Activated CD4-positive, alpha-beta T cell treated with anti-CD3 and anti-CD28 coated beads for 4 hours (primary cell): Measurements from ENCODE around the gene NUAK1.

ENCODE experiments used
- DNase-seq, 2 donors: peaks; one replicate each; pipeline ENCODE4 v3.0.0-alpha.2; 2020

NUAK1 gene

GRCh38 chr12:106109168-106109910 is 29.4 kb downstream of the NUAK1 start:
- DNase-seq = no peak

GRCh38 chr12:106108185-106108835 is 30.4 kb downstream of the NUAK1 start:
- DNase-seq = no peak

GRCh38 chr12:106107566-106107965 is 31.2 kb downstream of the NUAK1 start:
- no peak for DNase-seq

GRCh38 chr12:106106892-106107291 is 31.9 kb downstream of the NUAK1 start:
- DNase-seq = no peak

DNA sequence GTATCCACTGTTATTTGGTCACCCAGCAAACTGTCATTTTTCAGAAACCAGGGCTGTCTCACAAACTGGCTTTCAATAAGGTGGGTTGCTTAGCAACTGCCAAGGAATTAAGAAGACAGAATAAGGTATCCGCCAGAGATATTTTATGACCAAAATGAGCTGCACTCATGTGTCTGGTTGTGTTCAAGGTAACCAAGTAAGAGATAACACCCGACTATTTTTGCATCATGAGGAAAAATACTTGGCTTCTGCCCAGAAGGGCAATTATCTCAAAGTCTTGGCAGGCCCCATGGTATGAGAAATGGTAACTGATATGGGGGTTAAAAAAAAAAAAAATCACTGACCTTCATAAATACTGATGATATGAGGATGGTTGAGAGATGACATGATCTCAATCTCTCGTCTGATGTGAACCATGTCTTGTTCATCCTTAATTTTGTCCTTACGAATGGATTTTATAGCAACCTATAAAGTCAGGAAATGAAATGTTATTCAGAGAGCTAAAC is 32.6 kb downstream of the NUAK1 start:
- DNase-seq = no peak

- DNase-seq = no peak
These were observed 37.0 kb downstream of the NUAK1 start for GRCh38 chr12:106101803-106102202.

GRCh38 chr12:106098691-106099200 is 40.0 kb downstream of the NUAK1 start:
- no peak for DNase-seq

GRCh38 chr12:106097011-106097410 is 41.7 kb downstream of the NUAK1 start:
- no peak for DNase-seq

- DNase-seq = no peak
These were observed 42.4 kb downstream of the NUAK1 start for GRCh38 chr12:106096376-106096775.

DNA sequence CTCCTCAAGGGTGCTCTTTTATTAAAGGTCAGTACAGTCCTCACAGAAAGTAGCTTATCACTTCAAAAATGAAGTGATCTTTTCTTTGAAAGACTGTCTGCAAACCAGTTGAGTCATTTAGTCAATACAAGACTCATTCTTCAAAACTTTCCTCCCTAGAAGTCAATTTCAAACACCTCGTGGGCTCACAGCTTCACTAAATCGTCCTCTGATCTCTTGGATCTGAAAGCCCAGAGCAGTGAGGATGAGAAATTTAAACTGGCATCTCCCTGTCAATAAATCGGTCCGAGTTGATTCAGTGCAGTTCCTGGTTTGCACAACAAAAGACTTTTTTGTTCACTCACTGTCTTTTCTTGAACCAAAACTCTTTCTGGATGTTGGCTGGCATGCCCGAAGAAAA is 44.5 kb downstream of the NUAK1 start:
- no peak for DNase-seq

DNA sequence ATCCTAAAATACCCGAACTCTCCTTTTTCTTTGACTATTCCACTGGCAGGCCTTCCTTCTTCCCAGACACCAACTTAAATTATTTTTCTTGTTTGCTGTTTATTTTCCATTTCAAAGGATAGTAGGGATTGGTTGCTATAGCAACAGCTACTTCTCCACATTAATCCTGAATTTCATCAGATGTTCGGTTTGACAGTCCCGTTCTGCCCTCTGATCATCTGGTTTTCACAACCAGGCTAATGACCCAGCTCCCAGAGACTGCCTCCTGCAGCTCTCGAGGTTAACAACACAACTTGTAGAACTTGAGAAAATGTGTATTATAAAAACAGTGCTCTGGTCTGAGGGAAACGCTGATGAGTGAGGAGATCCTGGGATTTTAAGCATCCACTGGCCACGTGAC is 45.5 kb downstream of the NUAK1 start:
- no peak for DNase-seq

DNA sequence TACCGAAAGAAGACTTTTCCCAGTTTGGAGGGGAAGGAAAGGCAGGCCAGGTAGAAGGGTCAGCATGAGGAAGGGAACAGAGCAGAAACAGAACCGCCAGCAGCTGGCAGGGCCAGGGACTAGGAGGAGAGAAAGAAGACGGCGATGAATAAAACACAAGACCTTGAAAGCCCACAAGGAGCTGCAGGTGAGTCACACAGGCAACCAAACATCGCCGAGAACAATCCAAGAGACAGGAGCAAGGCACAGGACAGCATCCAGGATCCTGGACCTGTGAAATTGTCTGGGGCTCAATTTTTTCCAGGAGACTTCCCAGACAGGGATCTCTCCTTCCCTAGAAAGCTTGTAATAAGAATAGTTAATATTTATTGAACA is 47.3 kb downstream of the NUAK1 start:
- DNase-seq = no peak

- DNase-seq = no peak
These were observed 47.9 kb downstream of the NUAK1 start for GRCh38 chr12:106090591-106091445.

DNA sequence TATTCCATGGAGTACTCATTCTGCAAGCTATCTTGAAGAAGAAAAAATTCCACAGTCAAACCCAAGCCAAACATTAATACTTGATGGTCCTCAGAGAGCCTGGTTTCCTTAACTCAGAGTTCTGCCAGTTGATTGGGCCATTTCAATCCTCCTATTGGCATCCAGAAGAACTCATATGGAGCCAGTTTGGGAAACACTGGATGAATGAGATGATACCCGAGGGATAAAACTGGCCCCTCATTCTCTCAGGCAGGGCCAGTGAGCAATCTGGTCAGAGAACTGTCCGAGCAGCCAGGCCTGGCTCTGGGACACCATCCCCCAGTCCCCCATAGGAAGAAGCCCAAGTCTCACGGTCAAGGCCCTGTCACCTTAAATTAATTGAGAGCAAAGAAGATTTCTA is 48.8 kb downstream of the NUAK1 start:
- no peak for DNase-seq

DNA sequence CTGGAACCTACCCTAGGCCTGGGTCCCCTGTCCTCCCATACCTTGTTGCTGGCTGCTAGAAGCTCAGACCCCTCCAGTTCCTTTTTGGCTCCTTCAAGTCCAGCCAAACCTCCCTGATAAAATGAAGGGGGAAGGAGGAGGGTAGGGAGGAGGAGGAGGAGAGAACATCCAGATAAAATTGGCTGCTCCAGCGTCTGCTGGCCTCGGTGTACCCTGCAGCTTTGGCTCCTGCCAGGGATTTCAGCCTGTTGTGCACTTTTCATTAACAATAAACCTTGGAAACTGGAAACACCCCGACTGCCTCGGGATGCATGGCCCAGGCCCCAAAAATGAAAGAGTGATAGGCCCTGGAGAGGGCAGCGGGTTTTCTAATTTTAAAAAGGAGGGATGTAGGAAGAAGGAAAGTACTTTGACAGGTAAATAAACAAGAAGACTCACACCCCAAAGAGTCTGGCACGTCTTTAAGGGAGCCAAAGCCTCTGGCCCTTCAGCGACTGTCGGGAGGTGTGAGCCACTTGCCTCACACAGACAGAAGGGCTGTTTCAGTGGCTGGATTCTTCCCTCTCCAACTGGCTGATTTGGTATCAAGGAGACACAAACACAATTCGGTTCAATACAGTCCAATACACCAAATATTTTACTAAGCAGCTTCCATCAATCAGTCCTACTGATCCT is 49.8 kb downstream of the NUAK1 start:
- DNase-seq = no peak

DNA sequence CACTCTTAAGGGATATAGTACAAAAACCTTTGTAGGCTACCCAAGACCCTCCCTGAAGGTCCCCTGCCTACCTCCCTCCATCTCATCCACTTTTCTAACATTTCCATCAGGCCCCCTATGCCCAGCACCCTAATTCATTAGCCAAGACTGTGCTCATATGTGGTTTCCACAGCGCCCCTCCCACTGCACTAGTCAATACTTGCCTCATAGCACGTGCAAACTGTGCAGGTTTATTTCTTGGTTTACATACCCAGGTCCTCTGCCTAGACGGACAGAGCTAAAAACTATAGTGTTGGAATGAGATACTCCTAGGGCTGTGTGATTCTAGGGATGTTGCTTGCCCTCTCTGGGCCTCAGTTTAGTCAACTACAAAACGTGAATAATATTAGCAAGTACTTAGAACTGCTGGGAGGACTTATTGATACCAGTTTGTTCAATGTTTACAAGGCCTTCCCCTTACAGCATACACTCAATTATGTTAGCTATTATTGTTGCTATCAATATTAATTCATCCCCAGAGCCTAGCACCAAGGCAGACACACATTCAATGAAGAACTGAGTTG is 50.4 kb downstream of the NUAK1 start:
- DNase-seq = no peak

DNA sequence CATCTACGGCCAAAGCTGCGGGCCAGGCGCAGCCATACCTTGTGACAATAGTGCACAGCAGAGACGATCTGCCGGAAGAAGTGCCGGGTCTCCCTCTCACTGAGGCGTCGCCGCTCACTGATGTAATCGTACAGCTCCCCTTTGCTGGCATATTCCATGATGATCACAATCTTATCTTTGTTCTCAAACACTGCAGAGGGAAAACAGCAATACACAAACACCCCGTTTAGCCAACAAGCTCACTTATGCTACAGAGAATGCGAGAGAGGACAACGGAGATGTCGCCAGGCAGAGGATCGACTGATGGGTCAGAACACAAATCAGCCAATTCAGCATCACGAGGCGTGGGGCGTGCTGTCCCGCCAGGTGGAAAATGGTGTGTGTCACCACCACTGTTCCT is 52.1 kb downstream of the NUAK1 start:
- no peak for DNase-seq

- DNase-seq = no peak
These were observed 53.5 kb downstream of the NUAK1 start for GRCh38 chr12:106085213-106085612.

DNA sequence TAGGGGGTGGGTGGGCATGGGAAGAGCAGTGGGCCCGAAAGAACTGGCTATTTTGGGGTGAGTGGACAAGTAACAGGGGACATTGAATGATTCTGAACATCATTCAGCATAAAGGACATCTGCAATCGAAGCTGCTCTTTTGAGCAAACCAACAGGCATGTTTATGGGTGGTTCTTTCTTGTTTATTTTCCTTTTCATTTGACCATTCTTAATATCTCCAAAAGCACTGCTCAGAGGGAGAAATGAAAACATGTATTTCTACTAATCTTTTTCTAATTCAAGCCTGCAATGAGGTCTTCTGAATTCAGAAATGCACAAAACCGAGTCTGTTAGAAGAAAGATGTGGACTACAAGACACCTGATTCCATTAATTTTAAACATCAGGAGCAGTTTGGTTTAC is 54.0 kb downstream of the NUAK1 start:
- DNase-seq = no peak

GRCh38 chr12:106084014-106084671 is 54.6 kb downstream of the NUAK1 start:
- no peak for DNase-seq

DNA sequence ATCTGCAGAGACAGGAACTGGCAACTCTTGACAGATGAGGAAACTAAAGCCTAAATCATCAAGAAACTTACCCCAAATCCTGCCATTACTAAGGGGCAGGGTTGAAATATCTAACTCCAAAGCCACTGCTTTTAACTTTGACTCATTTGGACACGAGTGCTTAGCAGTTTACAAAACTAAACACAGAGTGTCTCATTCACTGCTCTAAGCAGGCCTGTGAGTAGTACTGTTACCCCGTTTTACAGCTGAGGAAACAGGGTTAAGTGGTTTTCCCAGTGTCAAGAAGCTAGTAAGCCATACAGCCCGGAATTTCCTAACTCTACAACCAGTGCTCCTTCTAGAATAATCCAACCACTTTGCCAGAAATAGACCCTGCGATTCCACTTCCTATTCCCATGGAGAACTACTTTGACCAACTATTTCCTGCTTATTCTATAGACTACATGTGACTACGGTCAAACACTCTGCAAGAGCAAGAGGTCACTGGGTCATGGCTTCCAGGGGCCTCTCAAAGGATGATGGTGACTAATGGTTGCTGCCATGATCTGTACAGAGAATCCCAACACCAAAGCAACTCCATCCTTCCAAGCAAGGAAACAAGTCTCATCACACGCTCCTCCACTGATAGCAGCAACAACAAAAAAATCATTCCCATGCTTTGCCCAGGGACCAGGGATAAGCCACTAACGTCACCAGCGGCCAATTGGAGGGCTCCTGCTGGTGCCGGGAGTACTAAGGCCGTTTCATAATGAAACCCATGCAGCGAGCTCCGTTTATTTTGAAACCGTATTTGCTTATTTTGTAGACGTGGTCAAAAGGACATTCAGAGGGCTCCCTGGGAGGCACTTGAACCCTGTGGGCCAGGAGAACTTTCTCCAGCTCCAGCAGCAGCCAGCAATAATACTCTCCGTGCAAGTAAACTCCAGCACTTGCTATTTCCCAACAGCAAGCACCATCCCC is 56.3 kb downstream of the NUAK1 start:
- no peak for DNase-seq
